CD4-positive, alpha-beta memory T cell (primary cell): Measurements from ENCODE around the gene NEB. TPM values are rescaled to one million over a fixed set of nuclear protein-coding genes. Genes with fewer than 3 reads are reported as not detected.

Experiments used
- CTCF ChIA-PET: fragments of 350-600 bp; sonication (Branson Sonifier 250); formaldehyde crosslinking; loops from one replicate; lab custom pipeline; 2021; ENCODE audit warnings: inconsistent platforms; ENCODE audit not compliant: partially characterized antibody; lab: Charles Lee
- POLR2A ChIA-PET: fragments of 350-600 bp; sonication (Branson Sonifier 250); formaldehyde crosslinking; loops from one replicate; lab custom pipeline; 2021; ENCODE audit not compliant: partially characterized antibody; lab: Charles Lee
- DNase-seq, 5 donors: peaks; one replicate each; pipeline versions ENCODE4 v3.0.0 to v3.0.0-alpha.2; 2020 to 2022; ENCODE audit warnings: mixed read lengths in 1 of 5
- H3K27ac ChIP-seq: one replicate; pipeline ENCODE4 v1.7.0; 2013; ENCODE audit warnings: low read depth, low read length
- H3K27me3 ChIP-seq: 2 replicates; pipeline ENCODE4 v1.7.0; 2013; ENCODE audit warnings: mild to moderate bottlenecking, low read length, moderate library complexity; ENCODE audit not compliant: insufficient read depth
- H3K36me3 ChIP-seq: 2 replicates; pipeline ENCODE4 v1.7.0; 2013; ENCODE audit warnings: mild to moderate bottlenecking, low read length, moderate library complexity; ENCODE audit not compliant: insufficient read depth
- H3K4me1 ChIP-seq: 2 replicates; pipeline ENCODE4 v1.7.0; 2013; ENCODE audit warnings: mild to moderate bottlenecking, low read length, moderate library complexity; ENCODE audit not compliant: insufficient read depth
- H3K4me3 ChIP-seq, 2 donors: one replicate each; pipeline ENCODE4 v1.7.0; 2013; ENCODE audit warnings: low read length in 2 of 2, mild to moderate bottlenecking in 1 of 2
- H3K9me3 ChIP-seq, 2 donors: one replicate each; pipeline ENCODE4 v1.7.0; 2013; ENCODE audit warnings: low read length in 2 of 2, control low read depth in 1 of 2; ENCODE audit not compliant: control insufficient read depth in 1 of 2
- H3K27ac Mint-ChIP-seq, 7 donors: one replicate each; pipeline ENCODE4 v1.8.0; 2020 to 2021; ENCODE audit warnings: mixed read lengths in 7 of 7, mild to moderate bottlenecking in 6 of 7, inconsistent platforms in 3 of 7, moderate library complexity in 3 of 7
- H3K27me3 Mint-ChIP-seq, 2 donors: one replicate each; pipeline ENCODE4 v1.8.0; 2020 to 2021; ENCODE audit warnings: mixed read lengths in 2 of 2
- H3K36me3 Mint-ChIP-seq, 2 donors: one replicate each; pipeline ENCODE4 v1.8.0; 2020 to 2021; ENCODE audit warnings: mixed read lengths in 2 of 2, inconsistent platforms in 1 of 2, mild to moderate bottlenecking in 1 of 2
- H3K4me1 Mint-ChIP-seq, 4 donors: one replicate each; pipeline ENCODE4 v1.8.0; 2020 to 2021; ENCODE audit warnings: mixed read lengths in 4 of 4, mild to moderate bottlenecking in 1 of 4
- H3K4me3 Mint-ChIP-seq, 8 donors: one replicate each; pipeline ENCODE4 v1.8.0; 2020 to 2021; ENCODE audit warnings: mixed read lengths in 8 of 8, mild to moderate bottlenecking in 7 of 8, moderate library complexity in 6 of 8, inconsistent platforms in 3 of 8
- H3K9me3 Mint-ChIP-seq, 8 donors: one replicate each; pipeline ENCODE4 v1.8.0; 2020 to 2021; ENCODE audit warnings: mixed read lengths in 8 of 8, mild to moderate bottlenecking in 5 of 8, inconsistent platforms in 3 of 8, moderate library complexity in 1 of 8
- intact Hi-C: fragments of 100-400 bp; cut with micrococcal nuclease; formaldehyde crosslinking; loops from one replicate; pipeline ENCODE4 v1.15.1; 2023
- polyA plus RNA-seq, 2 donors: library from polyadenylated mRNA; unstranded; fragments of 300-500 nt; fragmentation: Illumina TruSeq; gene quantifications; one replicate each; pipeline ENCODE4 v1.2.3, GENCODE V29; 2021
- total RNA-seq, 2 experiments: library from RNA; stranded (reverse); gene quantifications; one replicate each; pipeline ENCODE4 v1.2.3, GENCODE V29; 2021

NEB gene
- total and polyA plus RNA-seq, 4 experiments from 2014 or later: 0.17 to 2.1 (median 0.91) TPM; not detected in 1

- ChIA-PET CTCF (no interaction called here), POLR2A (no interaction called here)
- no peaks in the 10 kb centered on the region for H3K4me1 ChIP-seq
- peaks cover 0 to 1% (median under 1%) of the 10 kb centered on the region in 4 donors for H3K4me1 Mint-ChIP-seq
- H3K27ac Mint-ChIP-seq: no peak overlapping the region
- no peak overlapping the region for H3K4me3 Mint-ChIP-seq
- no peaks in the 10 kb centered on the region for H3K27me3 ChIP-seq
- H3K36me3 ChIP-seq: no peaks in the 10 kb centered on the region
- H3K4me3 ChIP-seq: no peak overlapping the region
- H3K9me3 ChIP-seq: no peaks in the 10 kb centered on the region
- intact Hi-C loops: no loop called here
- H3K36me3 Mint-ChIP-seq: peaks cover 48 to 71% of the 10 kb centered on the region in 2 donors
- DNase-seq: no peak
- H3K27me3 Mint-ChIP-seq: no peaks in the 10 kb centered on the region
- no peak overlapping the region for H3K27ac ChIP-seq
- H3K9me3 Mint-ChIP-seq: peaks cover 0 to 9% (median 5%) of the 10 kb centered on the region in 8 donors
Measured at GRCh38 chr2:151776367-151776766, 42.1 kb upstream of the NEB start.

- no peak for DNase-seq
- H3K9me3 Mint-ChIP-seq: peaks cover 0 to 9% (median 5%) of the 10 kb centered on the region in 8 donors
- intact Hi-C loops: no loop called here
Measured at GRCh38 chr2:151775057-151775740, 40.9 kb upstream of the NEB start.

GRCh38 chr2:151774506-151774905, 40.2 kb upstream of the NEB start:
- H3K36me3 Mint-ChIP-seq: peaks cover 34 to 73% of the 10 kb centered on the region in 2 donors
- no peaks in the 10 kb centered on the region for H3K9me3 ChIP-seq
- H3K4me1 ChIP-seq: no peaks in the 10 kb centered on the region
- H3K9me3 Mint-ChIP-seq: peaks cover 0 to 12% (median 5%) of the 10 kb centered on the region in 8 donors
- no peaks in the 10 kb centered on the region for H3K27me3 ChIP-seq
- H3K4me3 Mint-ChIP-seq: no peak overlapping the region
- H3K4me1 Mint-ChIP-seq: peaks cover 0 to 1% (median 0%) of the 10 kb centered on the region in 4 donors
- H3K27ac Mint-ChIP-seq: peak overlapping the region in 2 of 7 donors; percentile 9 to 13
- intact Hi-C loops: no loop called here
- POLR2A ChIA-PET: no interaction called here
- no peaks in the 10 kb centered on the region for H3K27me3 Mint-ChIP-seq
- H3K36me3 ChIP-seq: no peaks in the 10 kb centered on the region
- no peak overlapping the region for H3K27ac ChIP-seq
- no peak for DNase-seq
- no peak overlapping the region for H3K4me3 ChIP-seq
- CTCF ChIA-PET: no interaction called here

More at GRCh38 chr2:151775057-151775740, 40.9 kb upstream of the NEB start:
- H3K36me3 ChIP-seq: no peaks in the 10 kb centered on the region
- H3K27me3 ChIP-seq: no peaks in the 10 kb centered on the region
- CTCF ChIA-PET: no interaction called here
- POLR2A ChIA-PET: no interaction called here
- H3K27me3 Mint-ChIP-seq: no peaks in the 10 kb centered on the region
- H3K36me3 Mint-ChIP-seq: peaks cover 41 to 73% of the 10 kb centered on the region in 2 donors
- H3K27ac ChIP-seq: no peak overlapping the region
- H3K4me3 Mint-ChIP-seq: no peak overlapping the region
- no peaks in the 10 kb centered on the region for H3K9me3 ChIP-seq
- H3K4me3 ChIP-seq: no peak overlapping the region
- no peaks in the 10 kb centered on the region for H3K4me1 ChIP-seq
- H3K27ac Mint-ChIP-seq: peak overlapping the region in 2 of 7 donors; percentile 20 to 77
- peaks cover 0 to 1% (median 0%) of the 10 kb centered on the region in 4 donors for H3K4me1 Mint-ChIP-seq

- Histone ChIP-seq H3K4me3 (no peak overlapping the region), H3K36me3 (no peaks in the 10 kb centered on the region), H3K4me1 (no peaks in the 10 kb centered on the region), H3K27me3 (no peaks in the 10 kb centered on the region), H3K27ac (no peak overlapping the region), H3K9me3 (no peaks in the 10 kb centered on the region)
- Mint-ChIP-seq H3K36me3 (peaks cover 14 to 54% of the 10 kb centered on the region in 2 donors), H3K27ac (peak overlapping the region in 1 of 7 donors; percentile 20), H3K4me3 (no peak overlapping the region), H3K27me3 (no peaks in the 10 kb centered on the region), H3K9me3 (peaks cover 0 to 7% (median under 1%) of the 10 kb centered on the region in 8 donors), H3K4me1 (peaks cover 0 to under 1% (median 0%) of the 10 kb centered on the region in 4 donors)
- DNase-seq: no peak
- CTCF ChIA-PET: no interaction called here
- POLR2A ChIA-PET: no interaction called here
- intact Hi-C loops: no loop called here
Measured at GRCh38 chr2:151771599-151772358, 37.5 kb upstream of the NEB start.

- H3K4me3 ChIP-seq: no peak overlapping the region
- H3K27ac ChIP-seq: no peak overlapping the region
- peaks cover 0 to 3% (median under 1%) of the 10 kb centered on the region in 4 donors for H3K4me1 Mint-ChIP-seq
- no peaks in the 10 kb centered on the region for H3K27me3 ChIP-seq
- no peaks in the 10 kb centered on the region for H3K36me3 ChIP-seq
- ChIA-PET POLR2A (no interaction called here), CTCF (no interaction called here)
- no peaks in the 10 kb centered on the region for H3K9me3 ChIP-seq
- no peaks in the 10 kb centered on the region for H3K27me3 Mint-ChIP-seq
- peaks cover 0 to 7% (median under 1%) of the 10 kb centered on the region in 8 donors for H3K9me3 Mint-ChIP-seq
- no peak overlapping the region for H3K27ac Mint-ChIP-seq
- no peaks in the 10 kb centered on the region for H3K4me1 ChIP-seq
- no peak overlapping the region for H3K4me3 Mint-ChIP-seq
- intact Hi-C loops: no loop called here
- no peak for DNase-seq
- peaks cover 7 to 50% of the 10 kb centered on the region in 2 donors for H3K36me3 Mint-ChIP-seq
Measured at GRCh38 chr2:151770995-151771394, 36.7 kb upstream of the NEB start.

- Histone ChIP-seq H3K4me1 (peaks cover 5% of the 10 kb centered on the region), H3K27ac (no peak overlapping the region), H3K27me3 (no peaks in the 10 kb centered on the region), H3K36me3 (no peaks in the 10 kb centered on the region), H3K9me3 (no peaks in the 10 kb centered on the region), H3K4me3 (no peak overlapping the region)
- POLR2A ChIA-PET: no interaction called here
- intact Hi-C loops: no loop called here
- CTCF ChIA-PET: interaction anchor here (1.0 kb wide), 1 partner anchor 10 kb away, joined by 3 read pairs; no protein-coding TSS in a partner anchor
- Mint-ChIP-seq H3K9me3 (peaks cover 0 to 7% (median under 1%) of the 10 kb centered on the region in 8 donors), H3K27ac (no peak overlapping the region), H3K36me3 (peaks cover 2 to 44% of the 10 kb centered on the region in 2 donors), H3K4me3 (no peak overlapping the region), H3K4me1 (peaks cover 0 to 5% (median 1%) of the 10 kb centered on the region in 4 donors), H3K27me3 (no peaks in the 10 kb centered on the region)
- no peak for DNase-seq
Measured at GRCh38 chr2:151769606-151770005, 35.3 kb upstream of the NEB start.

- Mint-ChIP-seq H3K4me1 (peaks cover 0 to 5% (median 1%) of the 10 kb centered on the region in 4 donors), H3K9me3 (peaks cover 0 to 7% (median under 1%) of the 10 kb centered on the region in 8 donors), H3K4me3 (no peak overlapping the region), H3K27me3 (no peaks in the 10 kb centered on the region), H3K36me3 (peaks cover 2 to 52% of the 10 kb centered on the region in 2 donors), H3K27ac (no peak overlapping the region)
- H3K9me3 ChIP-seq: no peaks in the 10 kb centered on the region
- no peak for DNase-seq
- H3K27ac ChIP-seq: no peak overlapping the region
- ChIA-PET POLR2A (no interaction called here), CTCF (no interaction called here)
- H3K4me1 ChIP-seq: peaks cover 5% of the 10 kb centered on the region
- intact Hi-C loops: no loop called here
- H3K36me3 ChIP-seq: no peaks in the 10 kb centered on the region
- no peaks in the 10 kb centered on the region for H3K27me3 ChIP-seq
- H3K4me3 ChIP-seq: no peak overlapping the region
Measured at GRCh38 chr2:151767536-151767935, 33.3 kb upstream of the NEB start.
